Measurements from ENCODE around the gene MSANTD4. TPM values are rescaled to one million over a fixed set of nuclear protein-coding genes. Genes with fewer than 3 reads are reported as not detected.
"Not testable (repeated sequence)": the region's sequence is repeated elsewhere in the genome, so short reads cannot be mapped to it uniquely, and the experiment has no call there.

MSANTD4 gene
- total RNA-seq, 1 experiment from 2014 or later: 26.6 TPM

DNA sequence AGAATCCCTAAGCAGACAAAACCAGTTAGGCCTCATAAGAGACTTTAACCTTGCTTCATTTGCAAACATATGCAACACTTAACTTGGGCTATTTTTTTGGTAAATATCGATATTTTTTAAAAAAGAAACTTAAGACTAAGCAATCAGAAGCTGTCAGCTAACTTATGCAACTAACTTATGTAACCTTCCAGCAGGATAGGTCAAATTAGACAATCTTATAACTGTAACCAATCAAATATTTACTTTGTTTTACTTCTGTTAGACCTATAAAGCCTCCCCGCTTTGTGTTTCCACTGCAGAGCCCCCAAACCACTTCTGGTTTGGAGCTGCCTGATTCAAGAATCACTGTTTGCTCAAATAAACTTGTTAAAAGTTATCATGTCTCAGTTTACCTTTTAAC is 8.0 kb downstream of the MSANTD4 start:
- DNase-seq (ENCODE audit: low read depth): no peak

DNA sequence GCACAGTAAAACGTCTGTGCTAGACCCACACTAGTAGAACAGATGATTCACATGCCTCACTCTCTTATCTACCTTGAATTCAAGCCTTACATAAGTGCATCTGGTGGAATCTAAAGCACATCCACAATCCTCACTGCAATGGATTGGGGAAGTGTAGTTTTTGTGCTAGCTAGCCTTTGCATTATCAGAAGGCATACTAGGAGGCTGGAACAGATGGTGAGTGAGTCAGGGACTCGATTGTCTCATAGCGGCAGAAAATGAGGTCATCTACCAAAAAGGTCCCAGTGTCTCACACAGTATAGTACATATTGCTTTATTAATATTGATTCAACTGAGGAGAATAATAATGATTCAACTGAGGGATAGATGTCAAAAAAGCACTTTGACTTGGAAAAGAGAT is 9.3 kb downstream of the MSANTD4 start:
- DNase-seq (ENCODE audit: low read depth): peak; percentile 19

DNA sequence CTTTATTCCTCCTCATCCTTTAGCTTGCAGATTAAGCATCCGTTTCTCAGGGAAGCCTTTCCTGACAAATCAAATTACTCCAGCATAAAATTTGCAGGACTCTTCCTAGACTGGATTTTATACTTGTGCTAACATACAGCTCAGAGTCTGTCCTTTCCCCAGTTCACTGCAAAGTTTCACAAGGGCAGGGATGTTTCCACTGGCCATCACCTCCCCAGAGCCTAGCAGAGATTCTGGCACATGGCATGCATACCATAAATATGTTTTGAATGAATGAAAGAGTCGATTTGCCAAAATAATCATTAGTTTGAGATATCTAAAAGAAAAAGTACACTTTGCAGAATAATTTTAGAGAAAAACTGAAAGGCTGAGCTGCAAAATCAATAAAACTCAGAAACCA is 10.6 kb downstream of the MSANTD4 start:
- DNase-seq (ENCODE audit: low read depth): no peak

DNA sequence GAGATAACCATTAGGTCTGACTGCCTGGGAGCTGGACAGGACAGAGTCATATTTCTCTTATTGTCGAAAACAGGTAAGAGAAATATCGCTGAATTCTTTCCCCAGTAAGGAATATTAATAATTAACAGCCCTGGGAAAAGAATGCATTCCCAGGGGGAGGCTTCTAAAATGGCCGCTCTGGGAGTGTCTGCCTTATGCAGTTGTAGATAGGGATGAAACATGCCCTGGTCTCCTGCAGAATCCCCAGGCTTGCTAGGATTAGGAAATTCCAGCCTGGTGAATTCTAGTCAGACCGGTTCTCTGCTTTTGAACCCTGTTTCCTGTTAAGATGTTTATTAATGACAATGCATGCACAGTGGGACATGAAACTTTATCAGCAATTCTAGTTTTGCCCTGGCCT is 18.9 kb downstream of the MSANTD4 start:
- DNase-seq (ENCODE audit: low read depth): not testable (repeated sequence)

DNA sequence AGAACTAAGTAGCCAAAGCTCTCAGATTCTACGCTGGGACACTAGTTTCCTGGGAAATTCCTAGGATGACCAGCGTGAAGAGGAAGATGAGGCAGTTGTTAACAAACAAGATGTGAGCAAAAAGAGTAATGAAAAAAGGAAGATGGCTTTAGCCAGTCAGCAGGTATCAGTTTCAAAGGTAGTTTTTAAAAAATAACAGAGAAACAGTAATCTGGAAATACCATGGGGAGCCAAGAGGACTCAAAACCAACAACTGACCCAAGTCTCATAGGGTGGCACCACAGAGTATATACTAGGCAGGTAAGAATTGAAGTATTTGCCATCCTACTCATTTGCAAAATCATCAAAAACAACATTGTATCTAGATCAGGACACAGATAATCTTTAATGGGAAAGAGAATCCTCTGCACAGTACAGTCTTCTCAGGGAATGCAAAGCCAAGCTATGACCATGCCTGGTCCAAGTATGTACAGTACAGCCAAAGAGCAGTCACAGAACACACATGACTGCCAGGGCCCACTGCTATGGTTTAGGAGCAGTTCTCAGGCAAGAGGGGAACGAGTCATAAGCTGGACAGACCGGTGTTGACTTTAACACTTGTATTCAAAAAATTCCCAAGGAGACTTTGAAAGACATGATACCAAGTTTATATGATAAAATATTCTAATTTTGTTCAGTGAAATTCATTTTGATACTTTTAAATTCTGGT is 20.6 kb downstream of the MSANTD4 start:
- DNase-seq (ENCODE audit: low read depth): no peak

DNA sequence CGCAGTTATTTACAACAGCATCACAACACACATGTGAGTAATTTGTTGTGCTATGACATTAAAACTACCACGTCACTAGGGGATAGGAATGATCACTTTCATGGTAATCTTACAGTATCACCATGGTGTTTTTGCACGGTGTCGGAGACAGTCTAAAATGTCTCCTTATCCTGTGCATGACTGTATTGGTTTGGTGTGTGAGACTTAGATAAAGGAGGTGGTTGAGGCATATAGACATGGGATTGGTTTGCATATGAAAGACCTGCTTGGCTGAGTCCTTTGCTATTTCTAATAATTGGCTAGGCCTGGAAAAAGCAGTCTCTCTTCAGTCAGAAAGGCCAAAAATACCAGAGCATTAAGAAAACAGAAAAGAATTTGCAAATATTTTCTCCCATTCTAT is 30.2 kb downstream of the MSANTD4 start:
- DNase-seq (ENCODE audit: low read depth): no peak

DNA sequence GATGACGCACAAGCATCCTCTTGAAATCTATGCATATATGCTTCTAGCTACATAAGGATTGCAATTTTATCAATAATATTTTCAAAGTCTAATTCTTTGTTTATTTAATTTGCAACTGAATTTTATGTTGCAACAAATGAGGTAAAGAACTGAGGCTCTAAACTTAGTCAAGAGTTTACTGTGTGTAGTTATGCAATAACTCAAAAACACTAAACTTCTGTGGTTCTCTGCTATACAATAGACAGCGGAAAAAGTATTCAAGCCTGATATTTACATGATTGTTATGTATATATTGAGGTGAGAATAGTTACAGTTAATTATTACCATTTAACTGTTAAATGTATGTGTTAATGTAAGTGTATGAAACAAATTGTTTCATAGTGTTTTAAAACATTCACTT is 32.9 kb downstream of the MSANTD4 start:
- no peak for DNase-seq (ENCODE audit: low read depth)

DNA sequence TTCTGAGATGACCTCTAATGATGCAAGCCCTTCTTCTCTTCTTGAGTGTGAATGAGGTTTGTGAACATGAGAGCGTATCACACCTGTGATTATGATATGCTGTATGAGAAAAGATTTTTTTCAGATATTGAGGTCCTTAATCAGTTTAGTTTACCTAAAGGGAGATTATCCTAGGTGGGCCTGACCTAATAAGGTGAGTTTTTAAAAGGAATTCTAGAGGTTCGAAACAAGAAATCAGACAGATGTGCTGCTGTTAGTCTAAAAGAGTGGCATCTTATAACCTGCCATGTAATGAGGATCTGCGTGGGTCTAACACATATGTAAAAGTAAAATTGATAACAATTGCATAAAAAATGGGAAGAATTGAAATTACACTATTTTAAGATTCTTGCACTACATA is 33.8 kb downstream of the MSANTD4 start:
- DNase-seq (ENCODE audit: low read depth): no peak

DNA sequence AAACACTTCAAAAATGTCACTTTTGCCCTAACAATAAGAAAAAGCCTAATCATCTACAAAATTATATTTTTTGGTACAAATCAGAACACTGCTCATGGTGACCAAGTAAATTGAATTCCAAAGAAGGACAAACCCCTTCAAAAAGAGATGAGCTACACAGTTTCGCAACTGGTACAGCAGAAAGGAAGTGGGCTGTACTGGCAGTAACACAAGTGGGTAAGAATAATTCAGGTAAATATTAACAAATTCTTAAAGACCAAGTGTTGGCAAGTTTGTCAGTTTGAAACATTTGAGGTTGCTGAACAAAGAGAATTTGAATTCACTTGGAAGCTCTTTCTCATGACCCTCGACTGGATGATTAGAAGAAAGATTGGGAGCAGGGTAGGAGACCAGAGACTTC is 35.5 kb downstream of the MSANTD4 start:
- DNase-seq (ENCODE audit: low read depth): no peak

DNA sequence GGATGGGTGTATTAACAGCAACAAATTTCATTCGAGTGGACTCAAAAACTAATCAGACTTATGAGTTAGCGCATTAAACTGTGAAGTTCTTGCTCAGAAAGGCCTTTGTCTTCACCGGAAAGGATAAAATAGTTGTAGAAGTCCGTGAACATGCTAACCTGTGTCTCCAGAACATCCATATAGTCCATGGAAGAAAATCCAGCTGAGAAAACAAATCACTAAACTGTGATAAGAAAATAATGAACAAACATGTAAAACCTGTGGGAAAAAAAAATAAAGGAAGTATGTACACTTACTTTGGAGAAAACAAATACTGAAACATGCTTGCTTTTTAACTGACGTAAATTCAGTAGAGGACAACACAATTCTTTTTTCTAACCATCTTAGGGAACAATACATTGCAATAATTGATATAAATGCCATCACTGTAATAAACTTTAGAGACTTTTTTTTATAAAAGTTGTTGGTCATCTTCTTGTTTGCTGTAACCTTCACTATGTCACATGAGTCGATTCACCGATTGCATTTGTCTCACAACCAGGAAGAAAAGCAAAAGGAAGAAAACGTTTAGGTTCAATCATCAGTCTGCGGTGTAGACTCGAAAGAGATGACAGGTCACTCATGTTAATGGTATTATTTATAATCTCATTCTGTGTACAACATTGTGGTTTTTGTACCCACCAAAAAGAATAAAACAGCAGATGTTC is 41.9 kb downstream of the MSANTD4 start:
- DNase-seq (ENCODE audit: low read depth): no peak

DNA sequence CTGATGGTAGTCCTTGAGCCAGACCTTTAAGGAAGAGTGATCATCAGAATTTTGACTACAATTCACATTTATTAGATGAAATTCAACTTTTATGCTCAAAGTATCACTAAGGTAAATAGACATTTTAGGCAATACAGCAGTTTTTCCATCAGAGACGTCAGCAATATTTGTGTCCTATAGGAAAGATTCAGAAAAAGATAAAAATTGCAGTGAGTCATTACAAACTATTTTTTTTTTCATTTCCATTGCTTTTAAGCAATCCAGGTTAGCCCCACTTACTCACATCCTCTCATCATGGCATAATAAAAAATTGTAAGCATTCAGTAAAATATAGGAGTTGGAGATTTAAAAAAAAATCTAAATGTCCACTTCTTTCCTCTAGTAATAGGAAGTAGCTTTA is 46.9 kb downstream of the MSANTD4 start:
- DNase-seq (ENCODE audit: low read depth): no peak

DNA sequence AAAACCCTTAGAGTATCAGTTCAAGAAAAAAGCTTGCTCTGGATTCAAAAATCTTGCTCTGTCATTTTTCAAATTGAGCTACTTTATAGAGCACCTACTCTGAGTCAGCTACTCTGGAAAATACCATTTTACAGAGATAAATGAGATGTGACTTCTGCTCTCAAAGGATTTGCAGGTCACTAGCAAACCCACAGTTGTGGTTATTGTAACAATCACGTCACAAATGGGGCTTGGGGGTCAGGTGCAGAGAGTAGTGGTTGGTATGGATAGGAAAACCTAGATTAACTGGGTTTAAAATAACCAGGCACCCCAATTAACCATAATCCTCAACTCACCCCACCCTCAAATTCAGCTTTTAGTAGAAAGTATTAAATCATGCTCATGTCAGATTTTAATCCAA is 52.3 kb downstream of the MSANTD4 start:
- DNase-seq (ENCODE audit: low read depth): no peak

DNA sequence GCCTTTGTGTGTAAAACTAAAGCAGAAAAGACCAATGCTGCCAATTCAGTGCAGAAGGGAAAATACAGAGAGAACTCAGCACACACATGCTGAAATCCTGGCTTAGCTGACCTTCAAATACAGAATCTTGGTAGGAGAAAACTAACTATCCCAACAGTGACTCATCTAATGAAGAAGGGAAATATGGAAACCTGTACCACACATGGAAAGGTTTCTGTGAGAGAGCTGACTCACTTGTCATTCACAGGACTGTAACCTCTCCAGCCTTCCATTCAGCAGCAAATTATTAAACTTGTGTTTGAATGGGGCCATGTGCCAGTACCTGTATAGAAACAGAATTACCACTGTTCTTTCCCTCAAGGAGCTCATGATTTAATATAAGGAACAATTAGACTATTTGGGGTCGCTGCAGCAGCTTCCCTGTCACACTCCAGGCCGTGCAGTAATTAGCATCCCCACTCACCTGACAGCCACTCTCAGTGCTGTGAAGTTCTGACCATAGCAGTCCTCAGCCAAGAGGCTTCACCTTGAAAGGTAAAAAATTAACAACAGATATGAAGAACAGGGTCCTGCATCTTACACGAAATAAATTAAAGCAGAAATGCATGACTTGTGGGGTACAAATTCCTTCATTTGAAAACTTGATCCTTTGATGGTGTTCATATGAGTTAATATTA is 53.9 kb downstream of the MSANTD4 start:
- DNase-seq (ENCODE audit: low read depth): peak; percentile 2

DNA sequence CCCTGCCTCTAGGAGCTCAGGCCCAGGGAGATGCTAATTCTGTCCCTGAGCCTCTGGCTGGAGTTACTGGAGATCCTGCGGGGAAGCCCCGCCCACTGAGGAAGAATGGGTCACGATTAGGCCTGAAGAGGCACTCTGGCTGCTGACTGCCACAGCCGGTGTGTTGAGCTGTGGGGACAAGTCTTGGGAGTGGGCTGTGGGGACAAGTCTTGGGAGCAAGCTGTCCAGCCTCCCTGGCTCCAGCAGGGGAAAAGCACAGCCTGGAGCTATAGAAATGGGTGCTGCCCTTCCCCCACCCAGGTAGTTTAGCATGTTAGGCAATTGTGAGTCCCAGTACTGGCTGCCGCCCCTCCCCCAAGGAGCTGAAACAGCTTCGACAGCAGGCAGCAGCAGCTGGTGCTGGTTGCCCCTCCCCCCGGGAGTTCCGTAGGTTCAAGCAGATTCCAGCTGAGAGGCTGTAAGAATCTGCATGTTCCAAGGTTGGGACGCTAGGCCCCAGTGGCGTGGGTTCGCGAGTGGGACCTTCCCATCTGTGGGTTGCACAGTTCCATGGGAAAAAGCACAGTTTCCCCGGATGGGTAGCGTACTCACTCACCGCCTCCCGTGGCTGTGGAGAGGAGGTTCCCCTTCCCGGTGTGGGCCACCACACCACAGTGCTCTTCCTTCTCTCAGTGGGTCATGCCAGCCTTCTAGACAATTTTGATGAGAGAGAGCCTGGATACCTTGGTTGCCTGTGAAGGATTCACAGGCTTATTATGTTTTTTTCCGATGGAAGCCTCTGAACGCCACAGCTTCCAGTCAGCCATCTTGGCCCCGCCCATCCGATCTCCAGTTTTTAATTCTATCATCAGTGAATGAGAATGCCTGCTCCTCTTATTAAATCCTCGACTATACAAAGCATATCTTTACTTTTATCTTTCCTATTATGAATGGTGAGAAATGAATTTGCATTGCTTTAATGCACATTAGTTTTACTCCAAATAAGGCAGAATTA is 61.5 kb downstream of the MSANTD4 start:
- no peak for DNase-seq (ENCODE audit: low read depth)

Other genes with a start within 250 kb of the MSANTD4 start
- 3.1 and 5.0 TPM in 2 replicates for gene KBTBD3, start 55.1 kb upstream of the MSANTD4 start, total RNA-seq (2014; rRNA removed; shearing (Covaris generic))
- gene AASDHPPT, start 55.4 kb upstream of the MSANTD4 start, total RNA-seq (2014; rRNA removed; shearing (Covaris generic)): 59.7 and 69.6 TPM in 2 replicates

All from RPMI7951 (cell line).